ENCODE results near the gene FNDC3B. TPM values are rescaled to one million over a fixed set of nuclear protein-coding genes. Genes with fewer than 3 reads are reported as not detected.

The FNDC3B gene
- total and polyA plus RNA-seq, 2 of the 8 experiments (the other 6 are each of a cell fraction or from before 2014, with no cell fraction given): 14.1 to 44.4 TPM

DNA sequence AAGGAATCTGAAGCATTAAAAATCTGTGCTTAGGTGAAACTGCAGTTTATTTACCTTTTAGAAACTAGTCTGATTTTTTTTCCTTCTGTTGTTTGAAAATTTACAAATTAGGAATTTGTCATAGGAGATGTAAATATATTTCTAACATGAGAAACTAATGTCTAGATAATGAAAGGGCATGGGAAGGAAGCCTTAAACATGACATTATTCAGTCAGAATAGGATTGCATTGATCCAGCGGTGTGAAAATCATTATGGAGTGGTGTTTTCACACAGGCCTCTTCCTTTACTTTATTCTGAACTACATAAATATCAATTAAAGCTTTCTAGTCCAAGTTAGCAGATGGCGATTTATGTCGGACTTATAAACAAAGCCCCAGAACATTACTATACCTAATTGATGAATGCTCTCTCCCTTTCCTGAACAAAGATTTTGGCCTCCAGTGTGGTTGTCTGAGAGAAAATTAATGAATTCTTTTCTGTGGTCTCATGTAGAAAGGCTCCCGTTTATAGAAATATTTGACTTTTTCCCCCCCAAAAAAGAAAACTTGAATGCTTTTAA, 37.9 kb downstream of the FNDC3B start:
- Histone ChIP-seq H4K8ac (ENCODE audit: extremely low read depth, insufficient read depth, low read length) (no peak overlapping the region), H3K36me3 (ENCODE audit: control insufficient read depth in 2 of 4, insufficient read depth in 4 of 4, low read length in 3 of 4) (peaks cover 0 to under 1% (median 0%) of the 10 kb centered on the region in 4 experiments; a peak in 4 of 8 replicates), H3K4ac (replicated peaks; ENCODE audit: insufficient read length, low read depth, low read length) (no peak overlapping the region), H3K4me2 (ENCODE audit: insufficient read depth in 1 of 2, low read depth in 2 of 2, low read length in 2 of 2) (no peak overlapping the region), H4K20me1 (replicated peaks in 1 of 2; ENCODE audit: control insufficient read depth in 1 of 2, insufficient read depth in 2 of 2, low read length in 2 of 2) (peaks cover 2 to 4% of the 10 kb centered on the region in 2 experiments), H3K79me1 (ENCODE audit: low read depth, low read length) (peaks cover 7% of the 10 kb centered on the region), H2AFZ (ENCODE audit: low read length) (no peak overlapping the region), H2BK5ac (ENCODE audit: low read depth, low read length) (no peak overlapping the region), H4K91ac (replicated peaks; ENCODE audit: insufficient read length, low read length) (no peak overlapping the region), H3K4me3 (ENCODE audit: extremely low read depth in 1 of 4, insufficient read depth in 2 of 4, low read depth in 3 of 4, low read length in 4 of 4) (no peak overlapping the region), H4K5ac (ENCODE audit: insufficient read length, low read depth, low read length) (no peak overlapping the region), H2BK120ac (replicated peaks; ENCODE audit: low read depth, low read length) (no peak overlapping the region), H2AK5ac (ENCODE audit: low read depth, low read length) (no peak overlapping the region), H3K23me2 (ENCODE audit: low read depth, low read length) (no peaks in the 10 kb centered on the region), H3K56ac (replicated peaks; ENCODE audit: insufficient read length, low read depth, low read length) (no peak overlapping the region), H2BK12ac (ENCODE audit: low read depth, low read length) (no peak overlapping the region), H3K27me3 (replicated peaks in 1 of 4; ENCODE audit: control insufficient read depth in 3 of 4, extremely low read depth in 1 of 4, insufficient read depth in 3 of 4, low read length in 3 of 4) (no peaks in the 10 kb centered on the region), H3K4me1 (replicated peaks in 1 of 4; ENCODE audit: control insufficient read depth in 3 of 4, insufficient read depth in 4 of 4, low read length in 3 of 4) (peaks cover 0 to 10% (median 1%) of the 10 kb centered on the region in 4 experiments; a peak in 1 of 7 replicates), H2BK20ac (ENCODE audit: low read length) (no peak overlapping the region), H3K27ac (ENCODE audit: low read depth, low read length) (no peak overlapping the region), H3K18ac (ENCODE audit: extremely low read depth, low read length) (no peak overlapping the region), H3K23ac (ENCODE audit: insufficient read length) (no peak overlapping the region), H3K79me2 (ENCODE audit: control insufficient read depth in 1 of 2, insufficient read depth in 2 of 2, low read length in 2 of 2) (peaks cover 0 to 97% of the 10 kb centered on the region in 2 experiments; a peak in 3 of 4 replicates), H3K9ac (replicated peaks in 1 of 4; ENCODE audit: extremely low read depth in 1 of 4, low read depth in 3 of 4, low read length in 3 of 4) (no peak overlapping the region), H3K14ac (ENCODE audit: insufficient read length) (no peak overlapping the region), H2BK15ac (ENCODE audit: low read length) (no peak overlapping the region), H3K9me3 (ENCODE audit: insufficient read depth in 2 of 2, low read depth in 1 of 2, low read length in 1 of 2) (peaks cover 0 to 2% of the 10 kb centered on the region in 2 experiments; a peak in 3 of 4 replicates)
- no peak for FAIRE-seq
- POLR2A ChIA-PET (ENCODE audit: partially characterized antibody): interaction anchor here (1.2 kb wide), 1 partner anchor 10 kb away, joined by 4 read pairs; no protein-coding TSS in a partner anchor
- 89% methylated on average over 4 of the region's 4 CpGs; no CpG with 5 or more reads in 1 of the 2 experiments for WGBS, 2 experiments (ENCODE audit: extremely low coverage in 1 of 2, insufficient coverage in 1 of 2, insufficient read length in 1 of 2, insufficient replicate concordance in 2 of 2, low coverage in 1 of 2, low lambda C conversion rate in 2 of 2, missing lambda C conversion rate in 1 of 2)
- CTCF ChIA-PET (ENCODE audit: partially characterized antibody): no interaction called here
- DNase-seq (ENCODE audit: low read depth in 1 of 2, low spot score in 2 of 2): no peak
- TF ChIP-seq, protein P1, sequence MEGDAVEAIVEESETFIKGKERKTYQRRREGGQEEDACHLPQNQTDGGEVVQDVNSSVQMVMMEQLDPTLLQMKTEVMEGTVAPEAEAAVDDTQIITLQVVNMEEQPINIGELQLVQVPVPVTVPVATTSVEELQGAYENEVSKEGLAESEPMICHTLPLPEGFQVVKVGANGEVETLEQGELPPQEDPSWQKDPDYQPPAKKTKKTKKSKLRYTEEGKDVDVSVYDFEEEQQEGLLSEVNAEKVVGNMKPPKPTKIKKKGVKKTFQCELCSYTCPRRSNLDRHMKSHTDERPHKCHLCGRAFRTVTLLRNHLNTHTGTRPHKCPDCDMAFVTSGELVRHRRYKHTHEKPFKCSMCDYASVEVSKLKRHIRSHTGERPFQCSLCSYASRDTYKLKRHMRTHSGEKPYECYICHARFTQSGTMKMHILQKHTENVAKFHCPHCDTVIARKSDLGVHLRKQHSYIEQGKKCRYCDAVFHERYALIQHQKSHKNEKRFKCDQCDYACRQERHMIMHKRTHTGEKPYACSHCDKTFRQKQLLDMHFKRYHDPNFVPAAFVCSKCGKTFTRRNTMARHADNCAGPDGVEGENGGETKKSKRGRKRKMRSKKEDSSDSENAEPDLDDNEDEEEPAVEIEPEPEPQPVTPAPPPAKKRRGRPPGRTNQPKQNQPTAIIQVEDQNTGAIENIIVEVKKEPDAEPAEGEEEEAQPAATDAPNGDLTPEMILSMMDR (IDR thresholded peaks at IDR 0.05; ENCODE audit: control extremely low read depth in 1 of 3, insufficient read depth in 1 of 3, low read depth in 1 of 3, low read length in 3 of 3): no peak
- TF ChIP-seq NRF1 (IDR thresholded peaks at IDR 0.05; ENCODE audit: low read depth, low read length): no peak
- TF ChIP-seq CTBP2 (IDR thresholded peaks at IDR 0.05; ENCODE audit: borderline replicate concordance, insufficient read depth, insufficient read length, low read length): no peak
- no peak for TF ChIP-seq HDAC2 (IDR thresholded peaks at IDR 0.05; ENCODE audit: borderline replicate concordance in 1 of 2, low read depth in 2 of 2, low read length in 2 of 2)
- TF ChIP-seq SAP30 (IDR thresholded peaks at IDR 0.05; ENCODE audit: insufficient read depth, insufficient replicate concordance, low read length): no peak
- TF ChIP-seq JUN (IDR thresholded peaks at IDR 0.05; ENCODE audit: low read depth, low read length): no peak
- no peak for TF ChIP-seq BACH1 (IDR thresholded peaks at IDR 0.05; ENCODE audit: low read length)
- TF ChIP-seq, protein P2, sequence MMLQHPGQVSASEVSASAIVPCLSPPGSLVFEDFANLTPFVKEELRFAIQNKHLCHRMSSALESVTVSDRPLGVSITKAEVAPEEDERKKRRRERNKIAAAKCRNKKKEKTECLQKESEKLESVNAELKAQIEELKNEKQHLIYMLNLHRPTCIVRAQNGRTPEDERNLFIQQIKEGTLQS (IDR thresholded peaks at IDR 0.05; ENCODE audit: insufficient read depth, low read depth, low read length): no peak
- no peak for TF ChIP-seq PHF8 (conservative IDR thresholded peaks at IDR 0.05; ENCODE audit: low read depth, low read length)
